HG03575 (cell line): Measurements from ENCODE around the gene CA6.
"Not testable (repeated sequence)": the region's sequence is repeated elsewhere in the genome, so short reads cannot be mapped to it uniquely, and the experiment has no call there.

Experiments
- ATAC-seq: cut with Tn5 transposase; IDR thresholded peaks from one replicate; pipeline ENCODE4 v1.9.1; 2021; ENCODE audit not compliant: unreplicated experiment, insufficient number of reproducible peaks, low FRiP score; ENCODE audit errors: extremely low read depth

CA6 gene

GRCh38 chr1:8992936-8993687, 47.4 kb downstream of the CA6 start:
- no peak for ATAC-seq

- not testable (repeated sequence) for ATAC-seq
These were observed 48.5 kb downstream of the CA6 start for GRCh38 chr1:8993962-8994675.

- not testable (repeated sequence) for ATAC-seq
These were observed 56.0 kb downstream of the CA6 start for GRCh38 chr1:9001534-9002214.

- not testable (repeated sequence) for ATAC-seq
These were observed 56.5 kb downstream of the CA6 start for GRCh38 chr1:9002215-9002560.

GRCh38 chr1:9004031-9004699, 58.5 kb downstream of the CA6 start:
- ATAC-seq: no peak

- ATAC-seq: no peak
These were observed 59.2 kb downstream of the CA6 start for GRCh38 chr1:9004700-9005394.

GRCh38 chr1:9005395-9005708, 59.7 kb downstream of the CA6 start:
- ATAC-seq: no peak

- no peak for ATAC-seq
These were observed 61.4 kb downstream of the CA6 start for GRCh38 chr1:9006956-9007615.

GRCh38 chr1:9008236-9008635, 62.6 kb downstream of the CA6 start:
- ATAC-seq: no peak

- no peak for ATAC-seq
These were observed 64.0 kb downstream of the CA6 start for GRCh38 chr1:9009438-9010370.

GRCh38 chr1:9010781-9011323, 65.2 kb downstream of the CA6 start:
- ATAC-seq: no peak

- no peak for ATAC-seq
These were observed 68.2 kb downstream of the CA6 start for GRCh38 chr1:9013819-9014218.

GRCh38 chr1:9014475-9015375, 69.1 kb downstream of the CA6 start:
- no peak for ATAC-seq

- no peak for ATAC-seq
These were observed 70.8 kb downstream of the CA6 start for GRCh38 chr1:9016455-9016854.

- ATAC-seq: no peak
These were observed 72.7 kb downstream of the CA6 start for GRCh38 chr1:9018333-9018732.

- no peak for ATAC-seq
These were observed 74.2 kb downstream of the CA6 start for GRCh38 chr1:9019896-9020295.
